GM23248 (cell line): ENCODE measurements around the gene SMKR1.

Experiments used
- EZH2 ChIP-seq: fragments of 200-600 bp; sonication (generic); IDR thresholded peaks from 2 replicates; pipeline ENCODE4 v1.6.1; 2018; ENCODE audit warnings: antibody characterized with exemption, mild to moderate bottlenecking; ENCODE audit not compliant: insufficient read depth, poor library complexity, severe bottlenecking
- EZH2phosphoT487 ChIP-seq: fragments of 200-600 bp; sonication (generic); IDR thresholded peaks from 2 replicates; pipeline ENCODE4 v1.6.1; 2018; ENCODE audit warnings: antibody characterized with exemption, moderate library complexity, mild to moderate bottlenecking, low read depth; ENCODE audit not compliant: insufficient read depth

DNA sequence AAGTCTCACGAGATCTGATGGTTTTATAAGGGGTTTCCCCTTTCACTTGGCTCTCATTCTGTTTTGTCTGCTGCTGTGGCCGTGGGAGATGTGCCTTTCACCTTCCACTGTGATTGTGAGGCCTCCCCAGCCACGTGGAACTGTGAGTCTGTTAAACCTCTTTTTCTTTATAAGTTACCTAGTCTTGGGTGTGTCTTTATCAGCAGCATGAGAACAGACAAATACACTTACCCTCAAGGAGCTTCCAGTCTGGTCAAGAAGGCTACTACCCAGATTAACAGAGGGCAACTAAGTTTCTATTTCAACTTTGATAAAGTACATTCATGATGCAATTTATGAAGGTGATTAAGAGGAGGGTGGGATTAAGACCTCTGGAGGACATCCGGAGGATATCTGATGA, 13.1 kb downstream of the SMKR1 start:
- TF ChIP-seq EZH2 (no peak), EZH2phosphoT487 (no peak)
